ENCODE data around the gene GRAMD1B.

- TF ChIP-seq CTCF (conservative IDR thresholded peaks at IDR 0.05) (no peak), EZH2 (IDR thresholded peaks at IDR 0.05; ENCODE audit: low read depth) (no peak)
These were observed 60.5 kb downstream of the GRAMD1B start for GRCh38 chr11:123490527-123490926.
